Stimulated activated CD8-positive, alpha-beta memory T cell treated with anti-CD3 and anti-CD28 coated beads, Interleukin-4, amount 100 ng/mL, for 1 hour (primary cell): ENCODE results near the gene PDK2.

ENCODE experiments used
- DNase-seq, 2 donors: peaks; one replicate each; pipeline ENCODE4 v3.0.0-alpha.2; 2020; ENCODE audit warnings: low read depth in 2 of 2, low spot score in 1 of 2

Gene PDK2

DNA sequence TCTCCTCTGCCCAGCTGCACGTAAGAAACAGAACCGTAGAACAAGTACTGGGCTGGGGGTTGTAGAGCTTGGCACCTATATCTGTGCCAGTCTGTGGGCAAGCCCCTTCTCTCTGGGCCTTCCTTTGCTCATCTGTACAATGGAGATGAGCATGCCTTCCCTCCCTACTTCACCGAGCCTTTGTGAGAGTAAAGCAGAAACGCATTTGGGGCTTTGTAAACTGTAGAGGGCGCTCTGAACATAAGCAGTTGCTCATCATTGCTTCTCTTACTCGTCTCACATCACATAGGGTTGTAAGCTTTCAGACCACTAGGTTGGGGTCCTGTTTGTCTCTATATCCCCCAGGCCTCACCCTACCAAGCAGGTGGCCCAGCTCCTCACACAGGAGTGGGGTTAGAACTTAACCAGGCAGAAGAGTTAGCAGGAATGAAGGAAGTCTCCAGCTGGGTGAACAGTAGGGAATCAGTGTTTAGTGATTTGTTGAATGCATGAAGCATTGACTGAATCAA lies 19.8 kb downstream of the PDK2 start:
- no peak for DNase-seq

DNA sequence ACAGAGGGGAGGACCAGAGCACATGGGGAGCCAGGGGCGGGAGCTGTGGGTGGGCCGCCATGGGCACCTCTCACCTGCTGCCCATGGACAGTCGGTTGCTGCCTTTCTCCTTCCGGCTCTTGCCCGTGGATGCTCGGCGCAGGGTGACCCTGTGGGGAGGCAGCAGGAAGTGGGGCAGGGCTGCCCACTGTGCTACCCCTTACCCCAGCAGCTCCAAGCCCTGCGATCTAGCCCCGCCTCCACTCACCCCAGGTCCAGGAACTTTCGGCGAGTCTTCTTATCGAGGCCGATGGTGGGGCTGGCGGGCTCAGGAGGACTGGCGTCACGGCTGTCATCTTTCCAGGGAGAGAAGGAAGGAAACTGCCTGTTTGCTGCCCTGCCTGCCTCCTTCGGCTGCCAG lies 20.6 kb downstream of the PDK2 start:
- DNase-seq: no peak

DNA sequence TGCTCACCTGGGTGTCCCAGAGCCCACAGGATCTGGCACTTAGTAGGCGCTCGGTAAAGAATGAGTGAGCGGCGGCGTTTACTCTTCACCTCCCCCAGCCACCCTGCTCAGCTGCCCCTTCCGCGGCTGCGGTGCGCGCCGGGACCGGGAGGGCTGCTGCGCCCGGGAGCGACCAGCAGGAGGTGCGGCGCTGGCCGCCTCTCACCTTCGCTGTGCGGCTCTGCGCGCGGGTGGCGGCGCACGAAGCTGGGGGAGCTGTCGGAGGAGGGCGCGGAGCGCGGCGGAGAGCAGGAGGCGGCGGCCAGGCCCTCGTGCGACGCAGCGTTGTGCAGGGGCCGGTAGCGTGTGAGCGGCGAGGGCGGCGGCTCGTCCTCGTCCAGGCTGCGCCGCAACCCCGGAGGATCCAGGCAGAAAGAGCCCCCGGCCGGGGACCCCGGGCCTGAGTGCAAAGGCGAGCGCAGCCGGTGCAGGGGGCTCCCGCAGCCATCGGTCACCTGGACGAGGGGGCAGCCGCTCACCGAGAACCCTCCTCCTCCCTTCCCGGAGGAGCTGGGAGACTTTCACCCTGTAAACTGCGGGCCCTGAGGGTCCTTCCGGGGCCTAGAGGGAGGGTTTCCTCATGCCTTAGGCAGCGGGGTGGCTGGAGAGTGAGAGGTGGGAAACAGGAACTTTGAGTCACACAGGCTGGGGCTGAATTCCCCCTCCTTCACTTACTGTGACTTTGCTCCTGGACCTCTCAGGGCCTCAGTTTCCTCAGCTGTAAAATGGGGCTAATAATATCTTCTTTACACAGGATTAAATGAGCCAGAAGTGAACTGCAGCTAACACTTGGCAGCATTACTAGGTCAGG lies 22.3 kb downstream of the PDK2 start:
- DNase-seq: peak in 1 of 2 donors; percentile 36

DNA sequence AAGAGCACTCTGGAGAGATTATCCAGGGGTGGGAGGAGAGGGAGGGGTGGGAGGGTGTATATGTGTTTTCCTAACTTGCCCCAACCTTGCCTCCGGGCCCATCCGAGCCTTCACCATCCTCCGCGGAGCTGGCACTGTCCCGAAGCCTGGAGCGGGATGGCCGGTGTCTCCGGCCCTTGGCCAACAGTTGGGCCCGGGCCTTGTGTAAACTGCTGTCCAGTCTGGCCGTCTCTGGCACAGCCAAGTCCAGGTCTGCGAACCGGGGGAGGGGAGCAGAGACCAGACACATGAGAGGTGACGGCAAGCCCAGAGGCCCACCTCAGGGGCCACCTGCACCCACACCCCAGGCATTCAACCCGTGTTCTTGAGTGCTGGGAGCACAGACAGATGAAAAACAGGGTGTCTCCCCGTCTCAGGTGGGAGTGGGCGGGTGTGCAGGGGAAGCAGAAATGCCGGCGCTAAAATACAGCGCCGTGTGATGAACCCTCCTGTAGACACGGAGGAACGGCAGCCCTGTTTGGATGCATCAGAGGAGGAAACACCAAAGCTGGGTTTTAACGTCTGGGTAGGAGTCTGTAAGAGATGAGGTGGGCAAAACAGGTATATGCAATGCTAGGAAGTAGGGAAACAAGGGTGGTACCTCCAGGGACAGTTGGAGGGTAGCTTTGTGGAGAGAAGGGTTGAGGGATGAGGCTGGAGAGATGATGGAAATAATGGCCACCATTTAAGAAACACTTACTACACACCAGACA lies 23.1 kb downstream of the PDK2 start:
- DNase-seq: no peak

DNA sequence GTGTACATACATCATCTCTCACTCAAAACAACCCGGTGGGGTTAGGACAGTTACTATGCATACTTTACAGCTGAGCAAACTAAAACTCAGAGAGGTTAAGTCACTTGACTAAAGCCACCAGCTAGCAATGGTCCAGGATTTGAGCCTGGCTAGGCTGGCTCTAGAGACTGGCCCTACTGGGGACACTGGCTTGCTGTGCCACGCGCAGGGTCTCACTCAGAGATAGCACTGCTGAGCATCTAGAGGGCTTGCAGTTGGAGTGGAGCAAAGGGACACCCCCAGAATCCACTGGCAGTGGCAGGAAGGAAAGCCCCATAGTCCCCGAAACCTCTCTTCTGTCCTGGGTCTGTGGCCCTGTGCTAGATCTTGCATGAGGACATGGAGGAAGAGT lies 23.7 kb downstream of the PDK2 start:
- no peak for DNase-seq

DNA sequence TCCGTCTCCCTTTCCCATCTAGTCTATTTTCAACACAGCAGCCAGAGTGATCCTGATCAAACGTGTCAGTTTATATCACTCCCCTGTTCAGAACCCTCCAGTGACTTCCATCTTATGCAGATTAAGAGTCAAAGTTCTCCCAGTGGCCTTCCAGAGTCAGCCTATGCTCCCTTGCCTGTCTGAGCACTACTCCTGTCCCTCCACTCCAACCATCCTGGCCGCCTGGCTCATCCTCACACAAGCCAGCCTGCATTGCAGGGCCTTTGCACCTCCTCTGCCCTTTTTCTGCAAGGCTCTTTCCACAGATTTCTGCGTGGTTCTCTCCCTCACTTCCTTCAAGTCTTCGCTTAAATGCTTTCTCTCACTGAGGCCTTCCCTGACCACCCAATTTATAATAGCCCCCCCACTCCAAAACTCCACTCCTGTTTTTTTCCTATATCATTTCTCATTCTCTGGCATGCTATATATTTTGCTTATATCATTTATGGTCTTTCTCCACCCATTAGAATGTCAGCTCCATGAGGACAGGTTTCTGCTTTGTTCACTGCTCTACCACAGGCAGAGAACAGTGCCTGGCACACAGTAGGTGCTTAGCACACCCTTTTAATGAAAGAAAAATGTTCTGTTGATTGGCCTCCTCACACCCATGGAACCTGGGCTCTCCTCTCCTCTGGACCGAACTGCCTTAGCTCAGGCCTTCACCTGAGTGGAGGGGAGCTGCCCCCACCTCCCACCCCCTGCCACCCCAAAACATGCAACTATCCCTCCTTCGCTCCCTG lies 25.5 kb downstream of the PDK2 start:
- no peak for DNase-seq

DNA sequence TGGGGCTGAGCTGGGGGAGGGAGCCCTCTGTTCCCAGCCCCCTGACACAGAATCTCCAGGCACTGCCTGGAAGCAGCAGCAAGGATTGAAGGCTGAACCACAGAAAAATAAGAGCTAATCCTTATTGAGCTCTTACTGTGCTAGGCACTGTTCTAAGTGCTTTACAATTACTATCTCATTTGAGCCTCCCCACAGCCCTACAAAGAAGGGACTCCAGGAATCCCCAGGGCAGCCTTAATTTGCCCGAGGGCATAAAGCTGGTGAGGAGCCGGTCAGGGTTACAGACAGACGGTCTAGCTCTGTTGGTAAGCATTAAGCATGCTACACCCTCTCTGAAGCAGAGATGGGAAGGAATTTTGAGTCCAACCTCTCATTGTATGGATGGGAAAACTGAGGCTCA lies 27.8 kb downstream of the PDK2 start:
- DNase-seq: no peak

DNA sequence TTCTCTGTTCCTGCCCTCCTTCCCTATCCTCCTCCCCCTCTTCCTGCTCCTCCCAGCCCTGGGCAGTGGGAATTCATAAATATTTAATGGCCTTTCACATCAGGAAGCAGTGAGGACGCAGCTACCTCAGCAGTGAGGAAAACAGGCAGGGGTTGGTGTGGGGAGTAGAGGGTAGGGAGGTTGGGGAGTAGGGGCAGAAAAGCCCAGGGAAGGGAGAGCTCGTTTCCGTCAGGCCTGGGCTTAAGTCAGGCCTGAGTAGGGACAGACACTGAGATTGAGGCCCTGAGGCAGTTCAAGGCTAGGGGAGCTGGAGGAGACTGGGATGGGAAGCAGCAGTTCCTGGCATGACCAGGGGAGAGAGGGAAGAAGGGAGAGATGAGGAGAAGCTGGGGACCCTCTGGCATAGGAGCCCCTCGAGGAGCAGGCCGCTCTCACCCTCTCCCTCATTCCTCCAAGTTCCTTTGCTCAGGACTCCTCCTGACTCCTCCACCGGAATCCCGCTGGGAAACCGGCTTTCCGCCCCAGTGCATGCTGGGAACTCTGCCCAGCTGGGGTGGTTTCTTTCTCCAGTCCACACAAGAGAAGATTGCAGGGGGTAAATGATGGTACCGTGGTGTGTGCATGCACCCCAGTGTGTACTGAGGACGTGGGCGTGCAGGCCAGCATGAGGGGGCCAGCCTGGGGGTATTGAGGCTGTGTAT lies 28.6 kb downstream of the PDK2 start:
- DNase-seq: no peak

DNA sequence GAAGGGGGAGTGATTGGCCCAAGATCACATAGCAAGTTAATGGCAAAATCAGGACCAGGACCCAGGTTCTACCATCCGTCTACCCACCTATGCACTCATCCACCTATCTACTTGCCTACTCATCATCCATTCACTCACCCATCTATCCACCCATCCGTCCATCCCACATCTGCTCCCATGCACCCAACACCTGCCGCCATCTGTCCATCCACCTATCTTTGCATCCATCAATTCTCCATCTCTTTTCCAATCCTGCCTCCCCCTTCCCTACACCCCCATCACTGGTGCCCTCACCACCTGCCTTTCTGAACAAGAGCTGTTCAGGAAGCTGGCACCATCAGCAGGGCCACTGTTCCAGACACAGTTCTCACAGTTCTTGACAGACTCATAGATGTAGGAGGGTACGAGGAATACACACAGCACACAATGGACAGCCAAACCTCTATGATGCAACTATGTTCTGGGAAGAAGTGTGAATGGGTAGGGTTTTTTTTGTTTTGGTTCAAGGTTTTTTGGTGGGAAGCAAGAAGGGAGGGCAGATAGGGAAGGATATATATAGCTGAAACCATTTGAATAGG lies 30.4 kb downstream of the PDK2 start:
- no peak for DNase-seq

DNA sequence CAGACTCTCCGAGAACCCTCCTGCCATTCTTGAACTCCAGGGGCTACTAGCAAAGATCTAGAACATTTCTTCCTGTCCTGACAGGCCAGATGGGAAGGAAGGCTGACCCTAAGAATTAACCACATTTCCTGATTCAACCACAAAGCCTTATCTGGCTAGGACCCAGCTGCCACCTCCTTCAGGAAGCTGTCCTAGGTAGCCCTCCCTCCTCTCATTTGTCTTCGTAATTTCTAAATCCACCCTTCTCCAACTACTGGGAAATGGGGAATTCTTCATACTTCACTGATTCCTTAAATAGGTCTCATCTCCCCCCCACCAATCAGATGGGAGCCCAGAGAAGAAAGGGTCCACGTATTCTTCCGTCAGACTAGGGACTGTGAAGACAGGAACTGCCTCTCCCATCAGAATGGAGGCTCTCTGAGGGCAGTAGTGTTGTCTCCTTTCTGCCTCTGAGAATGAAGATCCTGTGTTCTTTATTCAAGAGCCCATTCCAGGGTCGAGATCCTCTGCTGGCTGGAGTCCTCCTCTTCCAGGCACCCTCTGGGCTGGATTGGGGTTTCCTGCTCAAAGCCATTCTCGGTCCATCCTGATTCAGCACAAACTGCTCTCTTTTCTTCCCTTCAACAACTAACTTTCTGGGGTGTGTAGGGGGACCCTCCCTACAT lies 32.7 kb downstream of the PDK2 start:
- DNase-seq: no peak

DNA sequence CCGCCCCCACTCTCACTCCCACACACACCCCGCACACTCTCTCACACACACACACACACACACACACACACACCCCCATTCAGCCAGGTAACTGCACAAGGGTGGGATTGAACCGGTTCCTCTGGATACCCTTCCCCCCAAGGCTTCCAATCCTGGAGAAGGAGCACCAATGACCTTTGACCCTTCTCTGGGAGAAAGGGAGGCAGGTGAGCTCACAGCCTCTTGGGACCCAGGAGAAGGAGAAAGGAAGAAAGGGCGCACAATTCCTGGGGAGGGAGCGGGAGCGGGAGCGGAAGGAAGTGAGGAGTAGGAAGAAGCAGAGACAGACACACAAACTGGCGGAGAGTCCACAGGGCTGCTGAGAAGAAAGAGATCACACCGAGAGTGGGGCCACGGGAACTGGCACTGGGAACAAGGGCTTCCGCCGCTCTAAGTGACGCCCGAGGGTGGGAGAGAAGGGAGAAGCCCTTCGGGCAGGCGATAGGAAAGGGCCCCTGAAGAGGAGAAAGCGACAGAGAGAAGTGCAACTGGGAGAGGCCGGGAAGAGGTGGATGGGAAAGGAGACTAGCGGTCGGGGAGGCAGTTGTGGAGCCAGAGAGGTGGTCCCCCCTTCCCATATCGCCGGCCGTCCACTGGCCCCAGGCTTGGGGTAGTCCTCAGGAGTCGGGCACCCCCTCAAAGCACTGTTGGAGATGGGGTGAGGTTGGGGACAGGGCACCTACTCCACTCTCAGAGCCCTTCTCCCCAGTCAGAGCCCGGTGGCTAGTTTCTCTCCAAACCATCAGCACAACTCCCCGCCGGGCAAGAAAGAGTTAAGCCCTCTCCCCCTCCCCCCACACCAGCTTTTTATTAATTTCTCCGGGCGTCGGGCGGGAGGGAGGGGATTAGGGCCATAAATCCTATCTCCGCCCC lies 33.5 kb downstream of the PDK2 start:
- no peak for DNase-seq

DNA sequence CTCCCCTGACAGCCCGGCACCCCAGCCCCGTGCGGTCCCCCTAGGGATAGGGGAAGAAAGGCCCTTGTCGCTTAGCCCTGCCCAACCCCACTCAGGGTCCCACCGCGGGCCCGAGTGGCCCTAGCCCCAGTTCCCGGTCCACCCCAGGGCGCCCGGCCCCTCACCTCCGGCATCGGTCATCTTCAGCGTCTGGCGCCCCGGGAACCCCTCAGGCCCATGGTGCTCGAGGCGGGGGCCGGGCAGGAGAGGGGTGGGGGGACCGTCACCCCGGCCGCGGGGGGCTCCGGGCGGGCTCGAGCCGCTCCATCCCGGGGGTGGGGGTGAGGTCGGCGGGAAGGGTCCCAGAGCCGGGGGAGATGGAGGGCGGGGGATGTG lies 34.2 kb downstream of the PDK2 start:
- no peak for DNase-seq

DNA sequence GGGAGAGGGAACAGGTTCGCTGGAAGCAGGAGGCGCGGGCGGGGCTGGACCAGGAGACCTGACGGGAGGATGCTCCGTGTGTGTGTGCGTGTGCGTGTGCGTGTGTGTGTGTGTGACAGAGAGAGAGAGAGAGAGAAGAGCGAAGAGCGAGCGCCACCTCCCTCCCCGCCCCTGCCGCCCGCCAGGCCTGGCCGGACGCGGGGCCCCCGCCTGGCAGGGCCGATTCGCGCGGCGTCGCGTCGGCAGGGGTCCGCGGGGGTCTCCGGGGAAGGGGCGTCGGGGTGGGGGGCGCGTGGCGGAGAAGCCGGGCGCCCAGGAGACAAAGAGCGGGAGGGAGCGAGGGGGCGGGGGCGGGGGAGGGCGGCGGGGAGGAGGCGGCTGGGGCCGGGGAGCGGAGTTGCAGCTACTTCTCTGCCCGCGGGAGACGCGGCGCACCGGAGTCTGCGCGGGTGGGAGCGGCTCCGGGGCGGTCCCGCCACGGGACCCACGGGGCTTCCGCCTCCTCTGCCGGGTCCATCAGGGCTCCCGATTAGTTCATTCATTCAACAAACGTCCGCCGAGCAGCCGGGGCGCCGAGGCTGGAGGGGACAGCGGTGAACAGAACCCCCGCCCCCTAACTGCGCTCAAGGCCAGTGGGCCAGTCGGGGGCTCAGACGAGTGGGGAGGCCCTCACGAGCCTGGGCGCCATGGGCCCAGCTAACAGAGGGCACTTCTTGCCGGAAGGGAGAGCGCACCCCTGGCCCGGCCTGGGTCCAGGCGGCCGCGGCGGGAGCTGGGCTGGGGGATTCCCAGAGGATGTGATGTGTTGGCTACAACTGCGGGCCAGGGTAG lies 34.8 kb downstream of the PDK2 start, which contains the start of gene SAMD14:
Gene SAMD14, minus strand, starts transcription at position 433 of the 831 bp plus-strand sequence. CDS start 5,201 bp downstream, outside the sequence.
- DNase-seq: no peak

DNA sequence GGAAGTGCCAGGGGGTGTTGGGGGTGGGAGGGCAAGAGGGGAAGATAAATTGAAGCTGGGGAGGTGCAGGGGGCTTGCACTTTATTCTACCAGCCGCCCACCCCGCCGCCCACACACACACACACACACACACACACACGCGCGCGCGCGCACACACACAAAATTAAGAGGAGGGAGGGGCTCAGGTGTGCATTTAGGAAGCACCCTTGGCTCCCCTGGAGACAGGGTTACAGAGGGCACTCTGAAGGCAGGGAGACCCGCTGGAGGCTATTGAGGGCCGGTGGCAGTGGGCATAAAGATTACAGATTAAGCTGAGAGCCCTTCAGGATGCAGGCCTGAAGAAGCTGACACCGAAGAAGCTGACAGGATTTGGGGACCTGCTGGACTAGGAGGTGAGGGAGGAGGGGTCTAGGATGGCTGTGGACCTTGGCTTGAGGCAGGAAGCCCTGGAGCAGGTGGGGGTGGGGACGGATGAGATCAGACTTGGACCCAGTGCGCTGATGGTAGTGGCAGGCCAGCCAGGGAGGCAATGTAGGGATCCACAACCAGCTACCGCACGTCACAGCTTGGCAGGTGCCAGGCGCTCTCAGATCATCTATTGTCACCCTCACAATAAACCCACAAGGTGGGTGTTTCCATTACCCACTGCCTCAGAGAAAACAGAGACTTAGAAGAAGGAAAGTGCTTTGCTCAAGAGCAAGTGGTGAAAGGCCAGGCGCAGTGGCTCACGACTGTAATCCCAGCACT lies 35.6 kb downstream of the PDK2 start:
- DNase-seq: no peak

DNA sequence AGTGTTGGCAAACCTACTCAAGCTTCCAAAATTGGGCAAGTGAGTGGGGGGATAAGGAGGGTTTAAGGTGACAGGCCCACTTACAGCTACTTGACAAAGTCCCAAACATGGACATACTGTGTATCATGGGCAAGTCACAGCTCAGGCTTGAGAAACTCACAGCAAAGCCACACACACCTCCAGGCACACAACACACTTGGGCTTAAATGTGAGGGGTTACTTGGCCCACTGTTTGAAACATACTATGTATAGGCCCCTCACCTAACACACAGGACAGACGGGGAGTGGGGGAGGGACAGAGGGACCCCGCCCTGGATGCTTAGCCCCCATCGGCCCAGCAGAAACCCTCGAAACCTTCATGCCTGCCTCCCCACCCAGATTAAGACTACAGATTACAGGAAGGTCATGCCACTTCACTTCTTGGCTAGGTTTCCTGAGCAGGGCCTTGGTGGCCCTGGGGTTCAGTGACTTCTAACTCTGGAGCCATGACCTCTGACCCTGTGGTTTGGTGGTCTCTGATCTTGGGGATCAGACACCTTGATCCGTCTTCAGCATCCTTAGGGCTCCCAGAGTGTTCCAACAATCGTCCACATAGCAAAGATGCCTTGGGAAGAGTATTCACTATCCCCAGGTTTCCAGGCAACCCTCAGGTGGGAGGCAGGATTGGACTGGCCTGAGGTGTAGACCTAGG lies 37.1 kb downstream of the PDK2 start:
- DNase-seq: no peak

DNA sequence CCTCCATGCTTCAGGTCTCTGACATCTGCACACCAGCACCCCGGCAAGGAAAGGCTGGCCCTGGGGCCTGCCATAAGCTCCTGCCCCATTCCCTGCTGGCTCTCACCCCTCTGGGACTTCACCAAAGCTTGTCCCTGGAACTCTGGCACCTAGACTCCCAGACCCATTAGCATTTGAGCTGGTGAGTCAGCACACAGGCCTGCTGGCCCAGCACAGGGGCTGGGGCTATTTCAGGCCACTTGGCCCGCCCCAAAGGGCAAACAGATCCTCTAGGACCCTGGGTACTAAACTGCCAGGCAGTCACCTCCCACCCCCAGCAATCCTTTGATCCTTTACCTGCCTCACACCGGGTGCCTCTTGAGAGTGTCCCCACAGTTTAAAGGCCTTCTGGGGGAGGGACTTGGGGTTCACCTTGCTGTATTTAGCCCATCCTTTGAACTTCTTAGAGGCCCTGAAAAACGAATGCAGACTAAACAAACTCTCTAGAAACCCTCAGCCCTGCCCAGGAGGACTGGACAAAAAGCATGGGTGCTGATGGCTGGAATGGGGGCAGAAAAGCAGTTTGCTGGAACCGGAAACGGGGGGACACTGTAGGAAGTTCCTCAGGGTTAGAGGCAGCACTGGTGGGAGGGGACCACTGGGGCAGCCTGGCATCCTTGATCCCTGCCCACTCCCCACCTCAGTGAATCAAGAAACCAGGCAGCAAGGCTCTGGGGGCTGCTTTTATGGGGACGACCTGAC lies 38.0 kb downstream of the PDK2 start:
- no peak for DNase-seq
